SK-MEL-5 (cell line): ENCODE measurements around the gene GLI1. TPM values are rescaled to one million over a fixed set of nuclear protein-coding genes. Genes with fewer than 3 reads are reported as not detected.

Experiments
- DNase-seq: peaks from one replicate; pipeline ENCODE4 v3.0.0-alpha.2; 2016; ENCODE audit warnings: low read depth, low spot score
- in situ Hi-C: cut with HindIII; loops from 2 replicates; pipeline ENCODE4 v1.10.0; 2016; ENCODE audit warnings: low sequenced_read_pairs, high pct_unique_total_duplicates, low pct_unique_long_range_greater_than_20kb
- total RNA-seq: library from RNA; depleted of rRNA; stranded (reverse); fragments of >200 nt; shearing (Covaris generic); gene quantifications from 2 replicates; pipeline ENCODE4 v1.2.3, GENCODE V29; 2014

GLI1 gene
- total RNA-seq, 1 experiment from 2014 or later, result 0.16 TPM

GRCh38 chr12:57456145-57456700 is 3.4 kb upstream of the GLI1 start:
- DNase-seq, result peak; percentile 77
- in situ Hi-C loops, result no loop called here

- DNase-seq, result no peak
- in situ Hi-C loops, result no loop called here
Observed at GRCh38 chr12:57456737-57457490, 2.7 kb upstream of the GLI1 start.

- DNase-seq, result no peak
- in situ Hi-C loops, result no loop called here
Observed at GRCh38 chr12:57458665-57459054, 925 bp upstream of the GLI1 start.

- peak; percentile 97 for DNase-seq
- in situ Hi-C loops, result no loop called here
Observed at GRCh38 chr12:57459055-57459749, 383 bp upstream of the GLI1 start.

- in situ Hi-C loops, result no loop called here
- no peak for DNase-seq
Observed at GRCh38 chr12:57460468-57460784, 841 bp downstream of the GLI1 start.

- in situ Hi-C loops, result no loop called here
- DNase-seq, result no peak
Observed at GRCh38 chr12:57460841-57461275, 1.3 kb downstream of the GLI1 start.

GRCh38 chr12:57461276-57461916 is 1.8 kb downstream of the GLI1 start:
- in situ Hi-C loops, result no loop called here
- DNase-seq, result peak; percentile 44

GRCh38 chr12:57461917-57462250 is 2.3 kb downstream of the GLI1 start:
- DNase-seq, result no peak
- in situ Hi-C loops, result no loop called here

GRCh38 chr12:57462251-57462911 is 2.8 kb downstream of the GLI1 start:
- in situ Hi-C loops, result no loop called here
- peak; percentile 95 for DNase-seq

GRCh38 chr12:57462912-57463253 is 3.3 kb downstream of the GLI1 start:
- in situ Hi-C loops, result no loop called here
- DNase-seq, result no peak

- in situ Hi-C loops, result no loop called here
- DNase-seq, result no peak
Observed at GRCh38 chr12:57464569-57464968, 5.0 kb downstream of the GLI1 start.

GRCh38 chr12:57465030-57465746 is 5.6 kb downstream of the GLI1 start:
- in situ Hi-C loops, result no loop called here
- DNase-seq, result no peak

GRCh38 chr12:57465747-57466505 is 6.3 kb downstream of the GLI1 start:
- in situ Hi-C loops, result no loop called here
- DNase-seq, result no peak

GRCh38 chr12:57467212-57467874 is 7.8 kb downstream of the GLI1 start:
- in situ Hi-C loops, result no loop called here
- no peak for DNase-seq

- in situ Hi-C loops, result no loop called here
- DNase-seq, result no peak
Observed at GRCh38 chr12:57467915-57468314, 8.3 kb downstream of the GLI1 start.

- DNase-seq, result no peak
- in situ Hi-C loops, result no loop called here
Observed at GRCh38 chr12:57469296-57470164, 9.9 kb downstream of the GLI1 start.
